Stimulated activated naive CD8-positive, alpha-beta T cell treated with anti-CD3 and anti-CD28 coated beads, Interleukin-15, amount 100 ng/mL, for 72 hours (primary cell): ENCODE data around the gene SMG6.
"Not testable (repeated sequence)": the region's sequence is repeated elsewhere in the genome, so short reads cannot be mapped to it uniquely, and the experiment has no call there.

Experiments
- ATAC-seq: fragments of 150-1000 bp; cut with Tn5 transposase; 2 replicates; pipeline ENCODE4 v1.10.0; 2021; ENCODE audit warnings: mild to moderate bottlenecking, moderate library complexity
- DNase-seq, 2 donors: peaks; one replicate each; pipeline ENCODE4 v3.0.0; 2021 to 2022
- H3K27ac Mint-ChIP-seq, 2 donors: one replicate each; pipeline ENCODE4 v1.8.0; 2022; ENCODE audit warnings: mild to moderate bottlenecking in 2 of 2, mixed read lengths in 2 of 2, moderate library complexity in 2 of 2
- H3K27me3 Mint-ChIP-seq: one replicate; pipeline ENCODE4 v1.8.0; 2022; ENCODE audit warnings: mixed read lengths
- H3K4me1 Mint-ChIP-seq: one replicate; pipeline ENCODE4 v1.8.0; 2022; ENCODE audit warnings: mild to moderate bottlenecking, mixed read lengths
- H3K4me3 Mint-ChIP-seq, 2 donors: one replicate each; pipeline ENCODE4 v1.8.0; 2022; ENCODE audit warnings: mild to moderate bottlenecking in 2 of 2, mixed read lengths in 2 of 2, moderate library complexity in 1 of 2
- H3K9me3 Mint-ChIP-seq, 2 donors: one replicate each; pipeline ENCODE4 v1.8.0; 2022; ENCODE audit warnings: mixed read lengths in 2 of 2

SMG6 gene

DNA sequence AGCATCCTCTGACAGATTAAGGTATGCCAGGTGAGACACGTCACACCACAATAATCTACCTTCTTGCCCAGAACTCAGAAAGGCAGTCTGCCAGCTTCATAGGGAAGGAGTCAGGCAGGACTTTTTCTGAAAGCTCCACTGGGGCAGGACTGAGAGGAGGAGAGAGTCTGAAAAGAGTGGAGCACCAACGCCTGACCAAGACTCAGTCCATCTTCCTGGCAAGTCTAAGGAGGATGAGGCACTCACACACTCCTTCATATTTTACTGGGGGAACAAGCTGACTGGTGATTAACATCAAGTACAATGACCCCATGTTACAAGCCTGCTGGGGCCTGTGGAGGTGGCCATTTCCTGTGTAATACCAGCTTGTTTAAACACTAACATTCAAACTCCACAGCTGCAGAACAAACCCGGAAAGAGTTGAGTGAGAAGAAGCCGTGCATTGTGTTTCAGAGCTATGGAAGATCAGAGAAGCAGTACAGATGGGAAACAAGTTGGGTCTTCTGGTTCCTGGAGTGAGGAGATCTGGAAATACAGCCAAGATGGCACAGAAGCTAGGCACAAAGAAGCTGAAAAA lies 126.3 kb downstream of the SMG6 start:
- no peaks in the 10 kb centered on the region for H3K27me3 Mint-ChIP-seq
- H3K27ac Mint-ChIP-seq = peak overlapping the region in 1 of 2 donors; percentile 66
- H3K9me3 Mint-ChIP-seq = no peaks in the 10 kb centered on the region
- H3K4me3 Mint-ChIP-seq = no peak overlapping the region
- peaks cover 21% of the 10 kb centered on the region for H3K4me1 Mint-ChIP-seq
- ATAC-seq (no peak), DNase-seq (no peak)

GRCh38 chr17:2176499-2177169 lies 127.0 kb downstream of the SMG6 start:
- Mint-ChIP-seq H3K9me3 (no peaks in the 10 kb centered on the region), H3K4me1 (peaks cover 21% of the 10 kb centered on the region), H3K4me3 (no peak overlapping the region), H3K27me3 (no peaks in the 10 kb centered on the region), H3K27ac (no peak overlapping the region)
- ATAC-seq = no peak
- no peak for DNase-seq

DNA sequence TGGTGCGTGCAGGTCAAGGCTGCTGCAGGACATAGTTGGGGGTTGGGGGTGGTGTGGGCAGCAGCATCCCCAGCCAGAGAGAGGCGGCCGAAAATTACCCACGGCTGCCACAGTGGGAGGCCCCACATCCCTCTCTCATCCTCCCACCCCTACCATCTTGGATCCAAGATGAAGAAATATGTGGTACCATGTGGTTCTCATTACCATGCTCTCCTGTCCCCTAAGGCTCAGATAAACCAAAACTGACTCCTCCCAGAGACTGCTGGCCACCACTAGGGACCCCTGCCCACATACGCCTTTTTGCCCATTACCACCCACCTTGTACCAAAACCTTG lies 128.3 kb downstream of the SMG6 start:
- no peaks in the 10 kb centered on the region for H3K27me3 Mint-ChIP-seq
- no peak overlapping the region for H3K4me3 Mint-ChIP-seq
- peak overlapping the region in 1 of 2 donors; percentile 24 for H3K27ac Mint-ChIP-seq
- peaks cover 18% of the 10 kb centered on the region for H3K4me1 Mint-ChIP-seq
- DNase-seq = no peak
- ATAC-seq = no peak
- no peaks in the 10 kb centered on the region for H3K9me3 Mint-ChIP-seq

DNA sequence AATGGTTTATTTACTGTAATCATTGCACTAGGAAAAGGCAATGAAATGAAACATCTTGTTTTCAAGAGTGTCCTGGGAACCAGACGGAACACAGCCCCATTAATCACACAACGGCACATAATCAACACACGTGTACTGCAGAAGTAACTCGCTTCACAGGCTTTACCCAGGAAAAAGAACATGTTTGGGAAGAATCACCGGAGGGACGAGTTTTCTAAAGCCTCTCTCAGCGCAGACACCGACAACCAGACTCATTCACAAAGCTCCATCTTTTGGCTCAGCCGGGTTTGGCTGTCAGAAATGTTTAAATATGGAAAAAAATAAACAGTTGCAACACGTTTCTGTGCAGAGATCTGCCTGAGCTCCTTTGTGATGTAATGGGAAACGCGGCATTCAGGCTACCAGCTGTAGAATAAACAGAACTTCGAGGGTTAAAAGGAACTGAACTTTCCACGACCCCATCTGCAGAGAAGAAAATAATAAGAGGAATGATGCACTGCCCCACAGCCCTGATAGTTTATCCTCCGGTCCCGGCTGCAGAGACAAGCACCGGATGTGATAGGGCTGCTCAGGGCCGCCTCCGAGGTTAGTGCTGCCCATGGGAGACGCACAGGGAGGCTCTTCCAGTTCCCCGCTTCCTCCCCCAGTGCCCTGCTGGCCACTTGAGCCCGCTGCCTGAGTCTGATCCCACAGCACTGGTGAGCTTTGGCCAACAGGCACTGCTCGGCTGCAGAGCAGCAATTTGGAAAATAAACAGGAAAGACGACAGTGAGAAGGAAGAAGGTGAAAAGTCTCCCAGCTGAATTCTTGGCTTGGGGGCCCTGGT lies 128.9 kb downstream of the SMG6 start:
- Mint-ChIP-seq H3K27me3 (no peaks in the 10 kb centered on the region), H3K4me1 (peaks cover 15% of the 10 kb centered on the region), H3K4me3 (no peak overlapping the region), H3K9me3 (no peaks in the 10 kb centered on the region), H3K27ac (no peak overlapping the region)
- ATAC-seq (no peak), DNase-seq (no peak)

GRCh38 chr17:2174014-2174413 lies 129.6 kb downstream of the SMG6 start:
- Mint-ChIP-seq H3K27me3 (no peaks in the 10 kb centered on the region), H3K27ac (peak overlapping the region in 1 of 2 donors; percentile 27), H3K9me3 (no peaks in the 10 kb centered on the region), H3K4me3 (no peak overlapping the region), H3K4me1 (peaks cover 15% of the 10 kb centered on the region)
- no peak for DNase-seq
- ATAC-seq = no peak

GRCh38 chr17:2172999-2173398 lies 130.6 kb downstream of the SMG6 start:
- peaks cover 15% of the 10 kb centered on the region for H3K4me1 Mint-ChIP-seq
- H3K27me3 Mint-ChIP-seq = no peaks in the 10 kb centered on the region
- ATAC-seq = no peak
- no peak overlapping the region for H3K4me3 Mint-ChIP-seq
- no peak overlapping the region for H3K27ac Mint-ChIP-seq
- no peak for DNase-seq
- H3K9me3 Mint-ChIP-seq = no peaks in the 10 kb centered on the region

GRCh38 chr17:2172077-2172851 lies 131.3 kb downstream of the SMG6 start:
- DNase-seq (no peak), ATAC-seq (no peak)
- H3K9me3 Mint-ChIP-seq = no peaks in the 10 kb centered on the region
- no peak overlapping the region for H3K4me3 Mint-ChIP-seq
- H3K27me3 Mint-ChIP-seq = no peaks in the 10 kb centered on the region
- H3K4me1 Mint-ChIP-seq = peaks cover 11% of the 10 kb centered on the region
- H3K27ac Mint-ChIP-seq = no peak overlapping the region

DNA sequence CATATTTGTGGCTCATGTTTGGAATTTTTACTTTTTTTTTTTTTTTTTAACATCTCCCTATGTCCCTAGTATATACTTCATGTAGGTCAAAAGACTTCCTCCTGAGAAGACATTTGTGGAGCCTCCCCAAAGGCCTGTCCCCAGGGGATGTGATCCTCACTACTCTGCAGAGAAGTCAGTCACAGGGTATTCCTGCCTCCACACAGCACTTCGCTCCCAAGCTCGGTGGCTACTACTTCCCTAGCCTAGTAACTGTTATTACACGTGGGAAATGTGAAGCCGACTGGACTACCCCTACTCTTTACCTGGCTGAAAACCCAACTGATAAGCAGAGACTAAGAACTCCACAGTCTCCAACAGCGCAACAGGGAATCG lies 131.9 kb downstream of the SMG6 start:
- H3K27ac Mint-ChIP-seq = no peak overlapping the region
- no peaks in the 10 kb centered on the region for H3K9me3 Mint-ChIP-seq

GRCh38 chr17:2170023-2170422 lies 133.6 kb downstream of the SMG6 start:
- no peaks in the 10 kb centered on the region for H3K27me3 Mint-ChIP-seq
- H3K4me3 Mint-ChIP-seq = no peak overlapping the region
- ATAC-seq (peak; percentile 64), DNase-seq (peak; percentile 13 to 17)
- no peaks in the 10 kb centered on the region for H3K9me3 Mint-ChIP-seq
- H3K4me1 Mint-ChIP-seq = no peaks in the 10 kb centered on the region
- H3K27ac Mint-ChIP-seq = no peak overlapping the region

More for the DNA sequence above, 131.9 kb downstream of the SMG6 start:
- no peak for DNase-seq
- H3K4me1 Mint-ChIP-seq = peaks cover 7% of the 10 kb centered on the region
- H3K27me3 Mint-ChIP-seq = no peaks in the 10 kb centered on the region
- no peak overlapping the region for H3K4me3 Mint-ChIP-seq
- no peak for ATAC-seq

DNA sequence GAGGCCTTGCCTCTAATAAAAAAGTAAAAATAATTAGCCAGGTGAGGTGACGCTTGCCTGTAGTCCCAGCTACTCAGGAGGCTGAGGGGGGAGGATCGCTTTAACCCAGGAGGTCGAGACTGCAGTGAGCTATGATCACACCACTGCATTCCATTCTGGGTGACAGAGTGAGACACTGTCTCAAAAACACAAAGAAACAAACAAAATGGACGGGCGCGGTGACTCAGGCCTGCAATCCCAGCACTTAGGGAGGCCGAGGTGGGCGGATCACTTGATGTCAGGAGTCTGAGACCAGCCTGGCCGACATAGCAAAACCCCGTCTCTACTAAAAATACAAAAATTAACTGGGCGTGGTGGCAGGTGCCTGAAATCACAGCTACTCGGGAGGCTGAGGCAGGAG lies 137.9 kb downstream of the SMG6 start:
- not testable (repeated sequence) for H3K27ac Mint-ChIP-seq, H3K4me3 Mint-ChIP-seq, ATAC-seq, H3K27me3 Mint-ChIP-seq, H3K9me3 Mint-ChIP-seq, H3K4me1 Mint-ChIP-seq, DNase-seq

DNA sequence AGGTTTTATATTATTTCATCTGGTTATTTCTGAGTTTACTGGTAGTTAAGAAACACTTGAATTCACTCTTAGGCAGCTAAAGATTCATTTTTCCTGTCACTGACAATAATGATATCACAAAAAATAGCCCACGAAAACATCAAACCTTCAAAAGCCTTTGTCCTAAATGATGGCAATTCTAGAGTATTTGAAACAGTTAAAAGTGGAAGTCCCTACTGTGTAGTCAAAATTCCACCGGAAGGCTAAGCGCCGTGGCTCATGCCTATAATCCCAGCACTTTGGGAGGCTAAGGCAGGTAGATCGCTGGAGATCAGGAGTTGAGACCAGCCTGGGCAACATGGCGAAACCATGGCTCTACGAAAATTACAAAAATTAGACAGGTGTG lies 145.2 kb downstream of the SMG6 start:
- Mint-ChIP-seq H3K27ac (no peak overlapping the region), H3K4me3 (no peak overlapping the region), H3K4me1 (peaks cover 27% of the 10 kb centered on the region), H3K9me3 (no peaks in the 10 kb centered on the region), H3K27me3 (no peaks in the 10 kb centered on the region)
- DNase-seq = no peak
- no peak for ATAC-seq

DNA sequence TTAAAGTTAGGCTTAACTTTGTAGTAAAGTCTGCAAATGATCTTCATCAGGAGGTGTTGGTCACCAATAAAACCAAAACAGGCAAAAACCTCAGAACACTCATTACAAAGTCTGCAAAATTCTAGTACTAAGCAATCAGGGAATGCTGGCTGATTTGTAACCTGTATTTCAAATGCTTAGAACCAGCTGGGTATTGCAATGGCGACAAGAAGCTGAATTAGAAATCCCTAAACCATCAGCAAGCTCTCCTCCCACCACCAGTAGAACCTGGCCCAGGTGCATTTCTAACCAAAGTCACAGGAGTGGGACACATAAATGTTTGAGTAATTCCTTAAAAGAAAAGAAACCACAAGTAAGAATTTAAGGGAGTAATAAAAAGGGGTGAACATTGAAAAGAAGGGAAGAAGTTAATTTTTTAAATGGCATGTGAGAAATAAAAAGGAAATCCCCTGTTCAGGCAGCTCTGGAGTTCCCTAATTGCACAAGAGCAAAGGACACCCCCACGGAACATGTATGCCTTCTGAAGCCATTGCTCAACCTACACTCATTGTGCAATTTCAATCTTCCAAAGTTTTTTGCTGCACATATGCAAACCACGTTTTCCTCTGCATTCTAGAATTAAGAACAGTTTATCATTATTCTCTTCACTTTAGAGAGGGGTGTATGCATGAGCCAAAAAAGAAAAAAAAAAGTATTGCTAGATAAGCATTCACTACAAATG lies 145.8 kb downstream of the SMG6 start:
- Mint-ChIP-seq H3K27ac (no peak overlapping the region), H3K4me1 (peaks cover 27% of the 10 kb centered on the region), H3K4me3 (no peak overlapping the region), H3K27me3 (no peaks in the 10 kb centered on the region), H3K9me3 (no peaks in the 10 kb centered on the region)
- DNase-seq (no peak), ATAC-seq (no peak)

DNA sequence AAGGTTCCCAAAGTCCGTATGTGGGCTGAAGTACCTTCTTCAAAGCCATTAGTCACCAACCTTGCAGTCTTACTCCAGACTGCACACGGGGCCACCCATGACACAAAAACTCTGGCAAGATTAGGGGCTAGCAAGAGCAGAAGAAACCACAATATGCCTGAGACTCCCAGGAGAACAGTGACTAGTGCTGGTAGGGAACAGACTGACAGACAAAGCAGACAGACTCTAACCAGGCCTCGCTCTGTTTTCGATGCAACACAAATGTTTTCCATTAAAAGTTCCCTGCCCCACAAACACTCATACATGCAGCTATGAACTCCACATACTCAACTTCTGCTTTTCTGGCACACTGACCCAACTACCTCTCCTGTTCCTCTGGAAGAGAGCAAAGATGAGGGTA lies 146.5 kb downstream of the SMG6 start:
- no peaks in the 10 kb centered on the region for H3K9me3 Mint-ChIP-seq
- ATAC-seq = no peak

GRCh38 chr17:2156666-2157065 lies 146.9 kb downstream of the SMG6 start:
- H3K27me3 Mint-ChIP-seq = no peaks in the 10 kb centered on the region
- ATAC-seq = no peak
- DNase-seq = no peak
- no peaks in the 10 kb centered on the region for H3K9me3 Mint-ChIP-seq
- peaks cover 27% of the 10 kb centered on the region for H3K4me1 Mint-ChIP-seq
- no peak overlapping the region for H3K27ac Mint-ChIP-seq
- H3K4me3 Mint-ChIP-seq = no peak overlapping the region

More for the DNA sequence above, 146.5 kb downstream of the SMG6 start:
- DNase-seq = no peak
- Mint-ChIP-seq H3K4me1 (peaks cover 27% of the 10 kb centered on the region), H3K27me3 (no peaks in the 10 kb centered on the region), H3K27ac (peak overlapping the region in 1 of 2 donors; percentile 5), H3K4me3 (no peak overlapping the region)

GRCh38 chr17:2155573-2155972 lies 148.0 kb downstream of the SMG6 start:
- Mint-ChIP-seq H3K4me1 (peaks cover 35% of the 10 kb centered on the region), H3K27me3 (no peaks in the 10 kb centered on the region), H3K9me3 (no peaks in the 10 kb centered on the region), H3K4me3 (no peak overlapping the region), H3K27ac (no peak overlapping the region)
- ATAC-seq = no peak
- no peak for DNase-seq
